ENCODE data around the gene OR8H1.

OR8H1 gene

DNA sequence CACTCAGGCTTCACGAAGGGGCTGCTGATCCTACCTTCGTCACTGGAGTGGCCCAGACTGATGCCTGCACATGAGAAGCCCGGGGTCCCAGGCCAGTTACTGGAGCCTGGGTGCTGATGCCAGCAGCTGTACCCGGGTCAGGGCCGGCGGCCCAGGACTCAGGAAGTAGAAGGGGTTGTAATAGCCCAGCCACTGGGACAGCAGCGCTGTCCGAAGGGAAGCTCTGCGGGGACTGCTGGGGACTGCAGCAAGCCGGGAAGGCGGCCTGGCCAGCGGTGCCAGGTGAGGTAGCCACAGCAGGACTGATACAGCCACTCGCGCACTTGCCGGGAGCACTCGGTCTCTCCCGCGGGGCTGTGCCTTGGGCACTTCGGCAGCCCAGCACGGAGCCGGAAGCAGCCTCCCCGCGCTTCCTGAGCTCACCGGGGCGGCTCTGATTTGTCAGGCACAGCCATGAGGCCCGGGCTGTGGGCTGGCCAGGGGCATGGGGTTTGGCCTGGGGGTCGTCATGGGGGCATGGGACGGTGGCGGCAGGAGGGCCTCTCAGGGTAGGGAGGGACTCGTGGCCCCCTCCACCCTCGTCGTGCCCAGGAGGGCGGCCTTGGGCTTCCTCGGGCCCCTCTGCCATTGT, 39.9 kb upstream of the OR8H1 start:
- no peaks in the 10 kb centered on the region for H3F3A ChIP-seq (ENCODE audit: control insufficient read depth, insufficient read depth)
- H3K4me3 ChIP-seq (ENCODE audit: low read length), result no peak overlapping the region
- no peak overlapping the region for H3K4me2 ChIP-seq (ENCODE audit: low read length)
- no peak overlapping the region for H3K27ac ChIP-seq (ENCODE audit: low read depth, low read length)
- no peaks in the 10 kb centered on the region for H3K36me3 ChIP-seq (ENCODE audit: control insufficient read depth, low read length)
- H3K9me2 ChIP-seq (replicated peaks; ENCODE audit: control insufficient read depth, low read length), result no peaks in the 10 kb centered on the region; the same call in 1 of the 2 replicates
- H3K4me1 ChIP-seq (ENCODE audit: control insufficient read depth, low read length), result no peaks in the 10 kb centered on the region
- H3K79me2 ChIP-seq (ENCODE audit: control insufficient read depth, low read length), result no peaks in the 10 kb centered on the region
- no peaks in the 10 kb centered on the region for H3K27me3 ChIP-seq (ENCODE audit: control insufficient read depth, low read length)
- no peaks in the 10 kb centered on the region for H3K9me3 ChIP-seq (ENCODE audit: control insufficient read depth, insufficient read depth, low read length)
- H4K20me1 ChIP-seq (ENCODE audit: control insufficient read depth, insufficient read depth, low read depth, low read length), result no peaks in the 10 kb centered on the region
- no peak for TF ChIP-seq EZH2phosphoT487 (IDR thresholded peaks at IDR 0.05; ENCODE audit: borderline replicate concordance, low read length)
- TF ChIP-seq, protein P1, sequence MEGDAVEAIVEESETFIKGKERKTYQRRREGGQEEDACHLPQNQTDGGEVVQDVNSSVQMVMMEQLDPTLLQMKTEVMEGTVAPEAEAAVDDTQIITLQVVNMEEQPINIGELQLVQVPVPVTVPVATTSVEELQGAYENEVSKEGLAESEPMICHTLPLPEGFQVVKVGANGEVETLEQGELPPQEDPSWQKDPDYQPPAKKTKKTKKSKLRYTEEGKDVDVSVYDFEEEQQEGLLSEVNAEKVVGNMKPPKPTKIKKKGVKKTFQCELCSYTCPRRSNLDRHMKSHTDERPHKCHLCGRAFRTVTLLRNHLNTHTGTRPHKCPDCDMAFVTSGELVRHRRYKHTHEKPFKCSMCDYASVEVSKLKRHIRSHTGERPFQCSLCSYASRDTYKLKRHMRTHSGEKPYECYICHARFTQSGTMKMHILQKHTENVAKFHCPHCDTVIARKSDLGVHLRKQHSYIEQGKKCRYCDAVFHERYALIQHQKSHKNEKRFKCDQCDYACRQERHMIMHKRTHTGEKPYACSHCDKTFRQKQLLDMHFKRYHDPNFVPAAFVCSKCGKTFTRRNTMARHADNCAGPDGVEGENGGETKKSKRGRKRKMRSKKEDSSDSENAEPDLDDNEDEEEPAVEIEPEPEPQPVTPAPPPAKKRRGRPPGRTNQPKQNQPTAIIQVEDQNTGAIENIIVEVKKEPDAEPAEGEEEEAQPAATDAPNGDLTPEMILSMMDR (IDR thresholded peaks at IDR 0.05; ENCODE audit: low read depth, low read length, poor library complexity, severe bottlenecking), result no peak

- H3K36me3 ChIP-seq (ENCODE audit: control insufficient read depth, low read length), result no peaks in the 10 kb centered on the region
- no peaks in the 10 kb centered on the region for H3K9me2 ChIP-seq (replicated peaks; ENCODE audit: control insufficient read depth, low read length)
- no peaks in the 10 kb centered on the region for H3K9me3 ChIP-seq (ENCODE audit: control insufficient read depth, insufficient read depth, low read length)
- H3K27ac ChIP-seq (ENCODE audit: low read depth, low read length), result no peak within 1 kb of the TSS
- H3K4me1 ChIP-seq (ENCODE audit: control insufficient read depth, low read length), result no peaks in the 10 kb centered on the region
- no peak within 1 kb of the TSS for H3K4me2 ChIP-seq (ENCODE audit: low read length)
- no peaks in the 10 kb centered on the region for H3F3A ChIP-seq (ENCODE audit: control insufficient read depth, insufficient read depth)
- TF ChIP-seq EZH2phosphoT487 (IDR thresholded peaks at IDR 0.05; ENCODE audit: borderline replicate concordance, low read length), result no peak
- TF ChIP-seq, protein P1 (IDR thresholded peaks at IDR 0.05; ENCODE audit: low read depth, low read length, poor library complexity, severe bottlenecking), result no peak
- no peak within 1 kb of the TSS for H3K4me3 ChIP-seq (ENCODE audit: low read length)
- H4K20me1 ChIP-seq (ENCODE audit: control insufficient read depth, insufficient read depth, low read depth, low read length), result no peaks in the 10 kb centered on the region
- H3K27me3 ChIP-seq (ENCODE audit: control insufficient read depth, low read length), result no peaks in the 10 kb centered on the region
- no peaks in the 10 kb centered on the region for H3K79me2 ChIP-seq (ENCODE audit: control insufficient read depth, low read length)
These were observed 22.8 kb upstream of the OR8H1 start, which contains the start of gene OR8K3 for GRCh38 chr11:56314844-56315243. Gene OR8K3, plus strand, starts transcription at chr11:56315144. Its CDS starts 3,163 bp downstream, at chr11:56318307.

DNA sequence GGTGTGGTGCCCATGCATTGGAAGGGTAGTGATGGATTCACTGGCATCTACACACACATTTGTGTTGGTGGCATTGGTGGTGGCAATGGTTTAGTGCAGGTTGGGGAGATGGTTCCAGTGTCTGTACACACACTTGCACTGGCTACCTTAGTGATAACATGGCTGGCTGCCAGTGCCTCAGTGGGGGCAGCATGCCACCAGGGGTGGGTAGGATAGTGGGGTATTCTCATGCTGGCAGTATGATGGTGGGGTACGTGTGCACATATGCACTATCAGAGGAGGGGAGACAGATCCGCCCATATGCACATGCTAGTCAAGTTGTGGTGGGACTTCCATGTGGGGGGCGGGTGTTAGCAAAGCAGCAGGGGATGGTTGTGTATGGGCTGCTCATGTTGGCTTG, 15.8 kb upstream of the OR8H1 start:
- H3K36me3 ChIP-seq (ENCODE audit: control insufficient read depth, low read length), result no peaks in the 10 kb centered on the region
- H3K79me2 ChIP-seq (ENCODE audit: control insufficient read depth, low read length), result no peaks in the 10 kb centered on the region
- no peak overlapping the region for H3K4me2 ChIP-seq (ENCODE audit: low read length)
- no peak overlapping the region for H3K4me3 ChIP-seq (ENCODE audit: low read length)
- no peaks in the 10 kb centered on the region for H3K27me3 ChIP-seq (ENCODE audit: control insufficient read depth, low read length)
- 0 out of 2 replicates have a peak, but pooled peaks cover 6% of the 10 kb centered on the region for H3K9me3 ChIP-seq (ENCODE audit: control insufficient read depth, insufficient read depth, low read length)
- no peaks in the 10 kb centered on the region for H3K4me1 ChIP-seq (ENCODE audit: control insufficient read depth, low read length)
- no peaks in the 10 kb centered on the region for H4K20me1 ChIP-seq (ENCODE audit: control insufficient read depth, insufficient read depth, low read depth, low read length)
- TF ChIP-seq, protein P1 (IDR thresholded peaks at IDR 0.05; ENCODE audit: low read depth, low read length, poor library complexity, severe bottlenecking), result no peak
- no peak for TF ChIP-seq EZH2phosphoT487 (IDR thresholded peaks at IDR 0.05; ENCODE audit: borderline replicate concordance, low read length)
- no peak overlapping the region for H3K27ac ChIP-seq (ENCODE audit: low read depth, low read length)
- no peaks in the 10 kb centered on the region for H3K9me2 ChIP-seq (replicated peaks; ENCODE audit: control insufficient read depth, low read length)
- no peaks in the 10 kb centered on the region for H3F3A ChIP-seq (ENCODE audit: control insufficient read depth, insufficient read depth)
